Measurements from ENCODE around the gene GRID1.

The GRID1 gene

DNA sequence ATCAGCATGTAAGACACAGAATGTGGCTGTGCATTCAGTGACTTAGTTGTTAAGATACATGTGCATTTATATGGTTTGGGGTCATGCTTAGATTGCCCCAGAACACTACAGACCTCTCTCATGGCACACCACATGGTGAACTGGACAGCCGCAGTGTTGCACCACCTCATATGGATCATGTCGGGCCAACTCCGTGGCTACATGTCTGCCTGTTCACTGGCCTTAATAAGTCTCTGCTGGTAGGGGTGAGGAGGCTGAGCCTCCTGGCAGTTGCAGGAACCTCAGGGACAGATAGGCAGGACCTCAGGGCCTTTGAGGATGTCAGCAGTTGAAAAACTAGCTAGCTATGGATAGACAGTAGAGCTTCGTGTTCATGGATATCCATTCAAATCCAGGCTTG lies 751.0 kb downstream of the GRID1 start:
- DNase-seq (ENCODE audit: low read depth), result no peak

DNA sequence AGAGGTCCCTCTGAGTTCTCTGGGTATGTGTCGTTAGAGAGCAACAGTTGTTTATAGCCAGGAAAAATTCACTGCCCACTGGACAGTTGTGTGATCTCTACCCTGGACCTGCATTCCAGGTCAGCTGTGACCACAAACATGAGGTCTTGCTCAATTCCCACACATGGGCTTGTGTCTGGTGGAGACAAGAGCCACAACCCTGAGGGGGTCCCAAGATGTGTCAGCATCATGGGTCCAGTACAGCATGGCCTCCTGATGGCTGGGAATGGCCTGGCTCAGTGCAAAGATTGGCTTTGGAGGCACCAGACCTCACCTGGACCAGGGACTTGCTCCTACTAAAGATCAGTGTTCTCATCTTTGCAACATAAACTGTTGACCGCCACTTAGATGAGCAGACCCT lies 751.6 kb downstream of the GRID1 start:
- DNase-seq (ENCODE audit: low read depth), result no peak

- no peak for DNase-seq (ENCODE audit: low read depth)
Measured at GRCh38 chr10:85614566-85614965, 752.0 kb downstream of the GRID1 start.

DNA sequence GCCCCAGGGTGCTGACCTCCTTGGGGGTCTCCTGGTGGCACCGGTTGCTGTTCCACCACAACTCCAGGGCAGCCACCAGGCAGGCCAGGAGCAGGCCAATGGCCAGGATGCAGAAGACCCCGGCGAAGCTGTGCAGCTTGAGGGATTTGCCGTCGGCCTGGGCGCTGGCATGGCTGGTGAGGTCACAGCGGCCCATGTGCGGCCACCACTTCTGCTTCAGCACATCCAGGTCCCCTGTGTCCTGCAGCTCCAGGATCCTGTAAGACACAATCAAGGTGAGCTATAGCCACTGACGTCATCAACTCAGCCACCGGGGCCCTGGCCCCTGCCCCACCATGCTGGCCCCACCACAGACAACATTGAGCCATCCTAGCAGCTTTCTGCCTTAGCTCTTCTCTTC lies 753.2 kb downstream of the GRID1 start:
- DNase-seq (ENCODE audit: low read depth), result no peak

- no peak for DNase-seq (ENCODE audit: low read depth)
Measured at GRCh38 chr10:85612833-85613232, 753.8 kb downstream of the GRID1 start.

DNA sequence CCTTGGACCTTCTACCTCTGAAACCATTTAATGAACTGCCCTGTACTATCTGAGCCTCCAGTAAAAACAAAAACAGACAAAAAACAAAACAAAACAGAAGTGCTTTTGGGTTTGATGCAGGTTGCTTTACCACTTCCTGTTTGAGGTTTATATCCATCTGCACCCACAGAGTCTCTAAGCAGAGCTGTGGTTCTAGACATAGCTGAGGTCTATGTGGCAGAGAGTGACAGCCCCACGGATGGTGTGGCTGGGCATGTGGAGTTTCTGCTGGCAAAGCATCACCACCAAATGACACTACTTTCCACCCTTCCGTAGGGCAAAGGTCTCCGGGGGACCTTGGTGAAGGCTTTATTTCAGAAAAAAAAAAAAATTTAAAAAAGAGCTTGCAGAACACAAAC lies 754.2 kb downstream of the GRID1 start:
- no peak for DNase-seq (ENCODE audit: low read depth)

DNA sequence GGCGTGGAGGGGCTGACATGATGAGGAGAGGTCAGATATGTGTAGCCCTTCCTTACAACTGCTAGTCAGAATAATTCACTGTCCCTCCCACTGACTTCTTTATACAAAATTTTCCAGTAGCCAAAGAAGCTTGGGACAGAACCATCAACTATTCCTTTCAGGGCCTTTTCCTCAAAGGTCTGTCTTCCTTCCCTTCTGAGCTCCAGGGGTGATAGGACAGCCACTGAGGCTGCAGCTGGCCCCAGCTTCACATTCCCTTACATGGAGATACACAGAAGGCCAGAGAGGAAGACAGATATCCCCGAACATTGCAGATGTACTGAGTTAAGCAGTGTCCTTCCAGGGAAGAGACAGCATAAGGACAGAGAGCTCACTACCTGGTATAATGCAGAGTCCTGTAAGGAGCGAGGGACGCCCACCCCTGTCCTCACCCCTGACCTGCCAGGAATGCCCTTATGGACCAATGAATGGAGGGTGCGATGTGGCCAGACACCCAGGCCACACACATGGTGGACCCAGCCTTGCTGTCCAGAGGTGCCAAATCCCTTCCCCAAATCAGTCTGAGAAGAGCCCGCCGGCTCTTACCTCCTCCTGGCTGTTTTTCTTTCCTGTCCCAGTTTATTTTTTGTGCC lies 754.7 kb downstream of the GRID1 start:
- no peak for DNase-seq (ENCODE audit: low read depth)

DNA sequence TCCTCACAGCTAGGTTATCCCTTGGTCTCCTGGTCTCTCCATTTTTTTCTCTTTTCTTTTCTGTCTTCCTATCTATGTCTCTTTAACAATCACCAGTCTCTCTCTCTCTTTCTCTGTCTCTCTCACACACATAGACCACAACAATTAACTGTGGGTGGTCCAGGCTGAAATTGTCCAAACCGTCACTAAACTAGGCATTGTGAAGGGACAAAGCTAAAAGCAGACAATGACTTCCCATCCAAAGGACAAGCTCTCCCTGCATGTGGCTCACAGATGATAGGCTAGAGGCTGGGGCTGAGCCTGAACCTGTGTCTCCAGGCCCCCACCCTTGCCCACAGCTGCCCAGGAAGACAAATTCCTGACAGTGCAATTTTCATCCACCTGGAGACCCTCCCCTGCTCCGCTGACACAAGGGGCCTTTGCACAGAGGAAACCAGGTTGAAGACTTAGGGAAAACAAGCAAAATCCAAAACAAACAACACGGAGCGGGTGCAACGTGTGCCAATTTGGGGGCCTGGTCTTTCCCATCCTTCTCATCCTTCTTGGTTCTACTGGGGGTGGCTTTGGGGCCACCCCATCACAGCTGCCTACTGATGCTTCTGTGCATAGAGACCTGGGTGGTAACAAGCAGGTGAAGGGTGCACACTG lies 755.4 kb downstream of the GRID1 start:
- no peak for DNase-seq (ENCODE audit: low read depth)

DNA sequence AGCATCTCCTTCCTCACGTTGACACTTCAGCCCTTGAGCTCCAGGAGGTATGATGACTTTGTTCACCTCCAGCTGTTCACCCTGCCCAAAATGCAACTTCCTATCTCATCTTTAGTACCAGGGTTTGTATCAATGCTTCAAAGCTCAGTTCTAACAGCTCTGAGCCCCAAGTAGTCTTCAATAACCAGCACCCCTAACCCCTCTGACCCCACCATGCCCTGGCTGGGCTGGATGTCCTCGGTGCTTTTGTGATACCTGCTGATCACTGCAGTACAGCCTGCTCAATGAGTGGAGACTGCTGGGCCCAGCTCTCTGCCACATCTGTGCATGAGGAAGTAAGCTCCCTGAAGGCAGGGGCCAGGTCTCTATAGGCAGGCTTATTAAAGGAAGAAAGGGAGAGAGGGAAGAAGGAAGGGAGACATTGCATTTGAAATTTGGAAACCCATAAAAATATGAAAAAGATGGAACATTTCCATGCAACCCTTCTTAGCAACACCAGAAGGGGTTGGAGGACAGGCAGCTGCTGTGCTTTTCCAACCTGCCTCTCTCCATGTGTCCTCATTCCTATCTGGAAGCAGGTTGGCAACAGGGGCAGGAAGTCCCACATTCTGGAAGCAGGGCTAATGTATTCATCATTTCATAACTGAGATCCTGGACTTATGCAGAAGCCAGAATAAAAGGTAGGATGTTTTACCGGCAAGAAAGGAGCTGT lies 756.1 kb downstream of the GRID1 start:
- DNase-seq (ENCODE audit: low read depth), result no peak

GRCh38 chr10:85609509-85609908 lies 757.1 kb downstream of the GRID1 start:
- no peak for DNase-seq (ENCODE audit: low read depth)

GRCh38 chr10:85608706-85609105 lies 757.9 kb downstream of the GRID1 start:
- no peak for DNase-seq (ENCODE audit: low read depth)

- DNase-seq (ENCODE audit: low read depth), result no peak
Measured at GRCh38 chr10:85607043-85607695, 759.4 kb downstream of the GRID1 start.

GRCh38 chr10:85606401-85606800 lies 760.2 kb downstream of the GRID1 start:
- no peak for DNase-seq (ENCODE audit: low read depth)

- DNase-seq (ENCODE audit: low read depth), result no peak
Measured at GRCh38 chr10:85604884-85605283, 761.7 kb downstream of the GRID1 start.

GRCh38 chr10:85604136-85604725 lies 762.4 kb downstream of the GRID1 start:
- DNase-seq (ENCODE audit: low read depth), result no peak

- DNase-seq (ENCODE audit: low read depth), result no peak
Measured at GRCh38 chr10:85603151-85603940, 763.2 kb downstream of the GRID1 start.

DNA sequence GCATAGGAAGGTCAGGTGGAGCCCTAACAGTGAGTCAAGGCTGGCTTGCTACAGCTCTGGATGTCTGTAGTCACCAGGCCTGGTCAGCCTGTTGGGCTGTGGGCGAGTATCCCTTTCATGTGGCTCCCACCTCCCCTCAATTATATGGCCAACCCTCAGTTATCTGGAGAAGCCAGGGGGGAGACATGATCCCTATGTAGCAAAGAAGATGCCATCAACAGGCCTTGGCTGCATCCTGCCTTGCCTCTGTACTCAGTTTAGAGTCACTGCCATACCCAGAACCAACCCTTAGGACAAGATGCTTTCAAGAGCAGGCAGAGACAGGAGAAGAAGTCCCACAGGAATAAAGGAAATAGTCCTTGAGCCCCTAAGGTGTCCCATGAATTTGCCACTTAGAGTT lies 763.9 kb downstream of the GRID1 start:
- DNase-seq (ENCODE audit: low read depth), result no peak

DNA sequence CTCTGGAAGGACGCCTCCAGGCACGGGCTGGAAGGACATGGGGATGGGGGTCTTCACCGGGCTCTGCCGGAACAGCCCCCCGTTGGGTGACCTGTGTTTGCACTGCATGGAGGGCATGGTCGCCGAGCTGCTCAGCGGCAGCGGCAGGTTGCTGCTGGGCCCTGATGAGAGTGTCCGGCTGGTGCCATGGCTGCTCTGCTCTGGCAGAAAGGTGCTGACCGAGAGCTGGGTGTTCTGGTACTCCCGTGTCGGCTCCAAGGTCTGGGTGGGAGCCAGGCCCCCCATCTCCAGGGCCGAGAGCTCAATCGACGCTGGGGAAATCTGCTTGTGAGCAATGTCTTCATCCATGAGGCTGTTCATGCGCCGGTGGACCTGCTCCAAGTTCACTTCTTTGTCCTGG lies 764.3 kb downstream of the GRID1 start:
- DNase-seq (ENCODE audit: low read depth), result no peak

DNA sequence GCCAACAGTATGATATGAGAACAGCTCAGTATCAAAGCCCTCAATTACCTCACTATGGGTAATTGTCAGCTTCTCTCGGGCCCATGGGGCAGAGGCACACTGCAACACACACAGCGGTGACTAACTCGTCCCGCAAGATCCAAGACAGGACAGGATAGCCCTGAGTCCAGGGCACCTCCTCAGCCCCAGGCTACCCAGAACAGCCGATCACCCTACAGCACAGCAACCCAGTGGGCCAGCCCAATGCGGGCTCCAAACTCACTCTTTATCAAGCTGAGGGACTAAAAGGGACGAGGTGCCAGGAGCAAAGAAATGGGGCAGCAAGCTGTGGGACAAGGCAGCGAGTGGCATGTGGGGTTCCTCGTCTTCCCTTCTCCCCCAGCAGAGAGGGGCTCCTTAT lies 765.1 kb downstream of the GRID1 start:
- no peak for DNase-seq (ENCODE audit: low read depth)

- no peak for DNase-seq (ENCODE audit: low read depth)
Measured at GRCh38 chr10:85600744-85601081, 765.9 kb downstream of the GRID1 start.

GRCh38 chr10:85600026-85600743 lies 766.4 kb downstream of the GRID1 start:
- no peak for DNase-seq (ENCODE audit: low read depth)

Data from stimulated activated CD8-positive, alpha-beta memory T cell treated with anti-CD3 and anti-CD28 coated beads, Interleukin-4, amount 100 ng/mL, for 24 hours (primary cell).